GM10248 (cell line): ENCODE results near the gene CACNA1G.

Experiments
- CTCF ChIA-PET: fragments of 300-600 bp; sonication (Branson Sonifier 250); formaldehyde crosslinking; extraction: SDS; loops from one replicate; lab custom pipeline; 2021; ENCODE audit warnings: antibody characterized with exemption; lab: Yijun Ruan, JAX
- POLR2A ChIA-PET: fragments of 350-650 bp; sonication (Branson Sonifier 250); formaldehyde crosslinking; extraction: SDS; loops from one replicate; lab custom pipeline; 2020; ENCODE audit warnings: antibody characterized with exemption; lab: Yijun Ruan, JAX
- DNase-seq: peaks from one replicate; pipeline ENCODE4 v3.0.0; 2012; ENCODE audit errors: extremely low spot score
- TF ChIP-seq, protein P1 (sequence below): IDR thresholded peaks from 2 replicates; pipeline ENCODE4 v1.5.1; 2012; ENCODE audit warnings: mild to moderate bottlenecking, low read depth; ENCODE audit errors: extremely low read depth, missing control alignments, control extremely low read depth

CACNA1G gene

DNA sequence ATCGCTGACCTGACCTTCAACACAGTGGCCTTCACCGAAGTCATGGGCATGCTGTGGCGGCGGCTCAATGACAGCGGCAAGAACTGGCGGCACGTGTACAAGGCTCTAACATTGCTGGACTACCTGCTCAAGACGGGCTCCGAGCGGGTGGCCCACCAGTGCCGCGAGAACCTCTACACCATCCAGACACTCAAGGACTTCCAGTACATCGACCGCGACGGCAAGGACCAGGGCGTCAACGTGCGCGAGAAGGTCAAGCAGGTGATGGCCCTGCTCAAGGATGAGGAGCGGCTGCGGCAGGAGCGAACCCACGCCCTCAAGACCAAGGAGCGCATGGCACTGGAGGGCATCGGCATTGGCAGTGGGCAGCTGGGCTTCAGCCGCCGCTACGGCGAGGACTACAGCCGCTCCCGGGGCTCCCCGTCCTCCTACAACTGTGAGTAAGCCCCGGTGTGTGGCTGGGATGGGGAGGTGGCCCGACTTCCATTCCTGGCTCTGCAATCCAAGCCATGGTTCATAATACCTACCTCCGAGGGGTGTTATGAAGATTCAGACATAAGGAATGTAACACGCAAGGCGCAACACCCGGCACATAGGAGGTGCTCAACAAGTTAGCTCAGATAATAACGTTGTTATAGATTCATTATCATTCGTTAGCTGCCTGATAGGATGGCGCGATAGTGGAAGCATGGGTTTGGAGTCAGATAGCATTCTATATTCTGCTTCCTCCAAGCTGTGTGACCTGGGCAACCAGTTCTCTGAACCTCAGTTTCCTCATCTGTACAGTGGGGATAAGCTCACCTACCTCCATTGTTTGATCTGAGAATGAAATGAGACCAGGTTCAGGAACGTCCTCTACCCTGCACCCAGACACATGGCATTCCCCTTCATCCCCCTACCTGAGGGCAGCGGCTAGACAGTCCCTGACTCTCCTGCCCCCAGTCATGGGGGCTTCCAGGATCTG lies 23.6 kb upstream of the CACNA1G start:
- no peak for DNase-seq
- ChIA-PET CTCF (interaction anchor here (1.1 to 1.2 kb wide), 2 partner anchors 35 to 89 kb away, joined by 3 read pairs; no protein-coding TSS in a partner anchor), POLR2A (no interaction called here)
- TF ChIP-seq, protein P1, sequence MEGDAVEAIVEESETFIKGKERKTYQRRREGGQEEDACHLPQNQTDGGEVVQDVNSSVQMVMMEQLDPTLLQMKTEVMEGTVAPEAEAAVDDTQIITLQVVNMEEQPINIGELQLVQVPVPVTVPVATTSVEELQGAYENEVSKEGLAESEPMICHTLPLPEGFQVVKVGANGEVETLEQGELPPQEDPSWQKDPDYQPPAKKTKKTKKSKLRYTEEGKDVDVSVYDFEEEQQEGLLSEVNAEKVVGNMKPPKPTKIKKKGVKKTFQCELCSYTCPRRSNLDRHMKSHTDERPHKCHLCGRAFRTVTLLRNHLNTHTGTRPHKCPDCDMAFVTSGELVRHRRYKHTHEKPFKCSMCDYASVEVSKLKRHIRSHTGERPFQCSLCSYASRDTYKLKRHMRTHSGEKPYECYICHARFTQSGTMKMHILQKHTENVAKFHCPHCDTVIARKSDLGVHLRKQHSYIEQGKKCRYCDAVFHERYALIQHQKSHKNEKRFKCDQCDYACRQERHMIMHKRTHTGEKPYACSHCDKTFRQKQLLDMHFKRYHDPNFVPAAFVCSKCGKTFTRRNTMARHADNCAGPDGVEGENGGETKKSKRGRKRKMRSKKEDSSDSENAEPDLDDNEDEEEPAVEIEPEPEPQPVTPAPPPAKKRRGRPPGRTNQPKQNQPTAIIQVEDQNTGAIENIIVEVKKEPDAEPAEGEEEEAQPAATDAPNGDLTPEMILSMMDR: no peak

DNA sequence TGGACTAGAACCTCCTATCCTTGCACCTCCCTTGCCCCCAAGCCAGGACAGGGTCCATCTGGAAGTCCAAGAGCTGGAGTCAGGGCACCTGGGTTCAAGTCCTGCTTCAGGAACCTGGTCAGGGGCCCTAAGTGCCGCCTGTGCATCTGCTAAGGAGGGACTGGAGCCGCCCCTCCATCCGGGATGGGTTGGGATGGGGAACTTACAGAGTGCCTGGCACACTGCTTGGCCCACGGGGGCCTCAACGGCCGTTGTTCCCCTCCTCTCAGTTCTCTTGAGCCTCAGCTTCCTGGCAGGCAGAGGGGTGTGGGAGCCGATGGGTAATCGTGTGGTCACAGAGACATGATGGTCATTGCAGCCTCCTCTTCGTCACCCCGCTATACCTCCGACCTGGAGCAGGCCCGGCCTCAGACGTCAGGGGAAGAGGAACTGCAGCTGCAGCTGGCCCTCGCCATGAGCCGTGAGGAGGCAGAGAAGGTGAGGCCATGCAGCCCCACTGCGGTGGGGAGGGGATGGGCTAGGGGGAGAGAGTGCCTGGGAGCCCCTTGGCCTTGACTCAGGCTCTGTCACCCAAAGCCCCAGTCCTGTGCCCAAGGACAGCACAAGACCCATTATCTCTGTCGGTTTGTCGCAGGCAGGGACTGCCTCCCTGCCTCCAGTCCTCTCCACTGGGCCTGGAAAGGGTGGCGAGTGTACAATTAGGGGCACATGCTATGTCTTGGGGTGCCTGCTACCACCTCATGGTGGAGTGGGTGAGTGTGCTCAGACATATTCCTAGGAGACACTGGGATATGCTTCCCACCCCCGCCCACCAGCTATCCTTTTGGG lies 22.6 kb upstream of the CACNA1G start:
- DNase-seq: no peak
- ChIA-PET CTCF (interaction anchor here (1.1 kb wide), 1 partner anchor 36 kb away, joined by 3 read pairs; no protein-coding TSS in a partner anchor), POLR2A (no interaction called here)
- TF ChIP-seq, protein P1: no peak

DNA sequence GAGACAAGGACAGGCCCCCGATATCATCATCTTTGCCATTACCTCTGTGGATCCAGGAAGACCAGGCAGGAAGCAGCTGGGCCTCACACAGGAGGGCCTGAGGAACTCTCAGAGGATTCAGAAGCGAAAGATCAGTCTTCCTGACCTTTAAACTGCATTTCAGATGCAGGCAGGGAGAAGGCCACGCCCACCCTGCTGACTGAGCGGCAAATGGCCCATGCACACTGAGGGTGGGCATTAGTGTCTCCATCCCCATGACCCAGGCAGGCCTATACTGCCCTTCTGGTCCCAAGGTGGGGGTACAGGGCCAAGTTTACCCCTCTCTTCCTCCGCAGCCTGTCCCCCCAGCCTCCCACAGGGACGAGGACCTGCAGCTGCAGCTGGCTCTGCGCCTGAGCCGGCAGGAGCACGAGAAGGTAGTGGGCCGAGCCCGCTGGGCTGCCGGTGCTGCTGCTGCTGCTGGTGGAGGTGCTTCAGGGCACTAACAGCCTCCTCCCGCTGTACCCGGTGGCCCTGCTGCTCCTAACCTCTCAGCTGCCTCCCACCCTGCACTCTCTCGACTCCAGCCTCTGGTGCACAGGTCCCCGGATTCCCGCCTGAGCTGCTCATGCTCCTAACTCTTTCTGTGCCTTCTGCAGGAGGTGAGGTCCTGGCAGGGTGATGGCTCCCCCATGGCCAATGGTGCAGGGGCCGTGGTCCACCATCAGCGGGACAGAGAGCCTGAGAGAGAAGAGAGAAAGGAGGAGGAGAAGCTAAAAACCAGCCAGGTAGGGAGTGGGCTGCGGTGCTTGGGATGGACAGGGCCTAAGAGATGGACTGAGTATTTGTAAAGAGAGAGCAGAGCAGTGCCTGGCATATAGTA lies 21.7 kb upstream of the CACNA1G start:
- ChIA-PET POLR2A (no interaction called here), CTCF (interaction anchor here (1.5 kb wide), 1 partner anchor 17 kb away, joined by 3 read pairs; no protein-coding TSS in a partner anchor)
- TF ChIP-seq, protein P1: no peak
- DNase-seq: no peak

DNA sequence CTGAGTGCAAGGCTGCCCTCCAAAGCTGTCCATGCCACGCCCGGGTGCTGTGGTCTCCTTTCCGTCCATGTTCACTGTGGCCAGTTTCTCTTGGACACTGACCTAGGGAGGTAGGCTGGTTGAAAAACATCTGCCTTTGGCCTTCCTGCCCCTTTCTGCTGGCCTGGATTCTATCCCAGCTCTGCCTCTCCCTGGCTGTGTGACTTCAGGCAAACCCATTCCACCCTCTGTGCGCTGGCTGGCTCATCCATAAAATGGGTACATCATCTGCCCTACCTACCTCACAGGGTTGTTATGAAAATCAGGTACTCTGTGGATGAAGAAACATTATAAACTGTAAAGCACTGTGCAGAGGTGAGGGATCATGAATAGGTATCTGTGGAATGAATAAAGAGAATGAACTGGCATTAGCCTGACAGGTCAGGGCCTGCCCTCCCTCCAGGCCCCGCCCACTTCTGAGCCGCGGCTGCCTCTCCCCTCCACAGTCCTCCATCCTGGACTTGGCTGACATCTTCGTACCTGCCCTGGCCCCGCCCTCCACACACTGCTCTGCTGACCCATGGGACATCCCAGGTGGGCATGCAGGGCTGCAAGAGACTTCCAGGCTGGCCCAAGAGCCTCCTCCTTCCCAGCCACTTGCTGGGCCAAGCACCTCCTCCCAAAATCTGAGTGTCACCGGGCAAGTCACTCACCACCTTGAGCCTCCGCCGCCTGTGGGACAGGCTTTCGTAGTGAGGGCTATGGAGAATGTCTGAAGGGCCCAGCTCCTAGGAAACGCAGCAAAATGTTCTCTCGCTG lies 20.6 kb upstream of the CACNA1G start:
- ChIA-PET POLR2A (no interaction called here), CTCF (interaction anchor here (1.5 to 2.0 kb wide), 2 partner anchors 11 to 16 kb away, joined by 3 to 4 read pairs; no protein-coding TSS in a partner anchor)
- TF ChIP-seq, protein P1: no peak
- DNase-seq: no peak

DNA sequence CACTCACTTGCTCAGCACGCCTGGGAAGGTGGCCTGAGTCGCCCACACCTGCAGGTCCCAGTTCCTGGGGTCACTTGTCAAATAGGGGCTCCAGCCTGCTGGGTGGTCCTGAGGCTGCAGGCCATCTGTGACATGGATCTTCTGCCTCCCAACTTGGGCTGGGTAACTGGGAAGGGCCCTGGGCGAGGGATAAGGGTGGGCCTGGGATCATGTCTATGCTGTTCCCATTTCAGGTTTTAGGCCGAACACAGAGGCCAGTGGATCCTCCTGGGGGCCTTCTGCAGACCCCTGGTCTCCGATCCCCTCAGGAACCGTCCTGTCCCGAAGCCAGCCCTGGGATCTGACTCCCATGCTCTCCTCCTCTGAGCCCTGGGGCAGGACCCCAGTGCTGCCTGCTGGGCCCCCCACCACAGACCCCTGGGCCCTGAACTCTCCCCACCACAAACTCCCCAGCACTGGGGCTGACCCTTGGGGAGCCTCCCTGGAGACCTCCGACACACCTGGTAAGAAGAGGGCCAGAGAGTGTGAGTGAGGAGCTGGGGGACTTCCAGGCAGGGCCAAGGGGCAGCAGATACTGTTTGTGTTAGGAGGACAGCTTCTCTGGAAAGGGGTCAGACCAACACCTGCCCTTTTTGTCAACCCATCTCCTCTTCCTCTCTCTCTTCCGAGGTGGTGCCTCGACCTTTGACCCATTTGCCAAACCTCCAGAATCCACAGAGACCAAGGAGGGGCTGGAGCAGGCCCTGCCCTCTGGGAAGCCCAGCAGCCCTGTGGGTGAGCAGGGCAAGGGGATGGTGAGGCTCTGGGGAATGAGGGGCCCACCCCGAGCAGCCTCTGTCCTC lies 19.7 kb upstream of the CACNA1G start:
- TF ChIP-seq, protein P1: no peak
- DNase-seq: no peak
- CTCF ChIA-PET: interaction anchor here (1.0 to 2.0 kb wide), 7 partner anchors 12 to 312 kb away, joined by 3 to 10 read pairs (median 5); partner anchors contain the start of gene RSAD1
- POLR2A ChIA-PET: no interaction called here
